GM19468 (cell line): ENCODE results near the gene COCH.
"Not testable (repeated sequence)": the region's sequence is repeated elsewhere in the genome, so short reads cannot be mapped to it uniquely, and the experiment has no call there.

Source experiments
- ATAC-seq: cut with Tn5 transposase; IDR thresholded peaks from one replicate; pipeline ENCODE4 v1.9.1; 2021; ENCODE audit warnings: mild to moderate bottlenecking, moderate library complexity, moderate number of reproducible peaks; ENCODE audit not compliant: unreplicated experiment; ENCODE audit errors: extremely low read depth

COCH gene

DNA sequence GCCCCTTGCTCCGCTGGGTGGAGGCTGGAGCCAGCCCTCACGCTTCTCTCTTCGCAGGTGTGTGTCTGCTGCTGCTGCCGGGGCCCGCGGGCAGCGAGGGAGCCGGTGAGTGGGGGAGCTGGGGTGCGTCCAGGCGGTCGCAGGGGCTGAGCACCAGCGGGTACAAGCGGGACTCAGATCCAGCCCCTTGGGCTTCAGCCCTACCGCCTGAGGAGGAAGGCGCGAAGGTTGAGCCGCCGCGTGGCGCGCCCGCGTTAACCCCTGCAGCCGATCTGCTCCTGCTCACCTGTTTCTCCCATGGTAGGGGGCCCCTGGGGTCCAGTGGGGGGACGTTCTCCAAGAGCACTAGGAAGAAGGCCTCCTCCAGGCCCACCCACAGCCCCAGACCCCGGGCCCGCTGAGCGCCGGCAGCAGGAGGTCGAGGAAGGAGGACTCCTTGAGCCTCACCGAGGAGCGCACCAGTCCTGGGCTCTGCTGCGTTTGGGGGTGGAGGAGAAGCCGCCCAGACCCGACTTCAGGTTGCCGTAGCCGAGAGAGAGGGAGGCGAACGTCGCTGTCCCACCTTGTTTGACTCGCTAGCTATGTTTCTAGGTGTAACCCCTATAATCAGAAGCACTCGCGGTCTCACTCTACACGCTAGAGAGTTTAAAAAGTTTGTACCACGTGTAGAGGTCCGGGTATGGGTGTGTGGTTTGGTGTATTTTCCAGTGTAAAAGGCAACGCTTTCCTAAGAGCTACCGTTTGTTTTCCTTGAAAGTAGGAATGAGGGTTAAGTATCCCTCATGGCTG, 834 bp downstream of the COCH start:
- no peak for ATAC-seq

DNA sequence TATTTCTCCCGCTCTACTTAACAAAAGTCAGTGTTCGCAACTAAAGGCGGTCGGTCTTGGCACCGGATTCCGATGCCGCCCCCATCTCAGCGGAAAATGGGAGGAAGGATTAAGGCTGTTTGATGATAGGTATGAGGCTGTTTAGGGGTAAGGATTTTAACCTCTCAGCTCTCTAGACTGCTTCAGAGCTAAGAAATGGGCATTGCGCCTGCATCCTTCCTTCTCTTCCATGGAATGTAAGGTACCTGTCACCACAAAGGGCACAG, 1.4 kb downstream of the COCH start:
- ATAC-seq: no peak

DNA sequence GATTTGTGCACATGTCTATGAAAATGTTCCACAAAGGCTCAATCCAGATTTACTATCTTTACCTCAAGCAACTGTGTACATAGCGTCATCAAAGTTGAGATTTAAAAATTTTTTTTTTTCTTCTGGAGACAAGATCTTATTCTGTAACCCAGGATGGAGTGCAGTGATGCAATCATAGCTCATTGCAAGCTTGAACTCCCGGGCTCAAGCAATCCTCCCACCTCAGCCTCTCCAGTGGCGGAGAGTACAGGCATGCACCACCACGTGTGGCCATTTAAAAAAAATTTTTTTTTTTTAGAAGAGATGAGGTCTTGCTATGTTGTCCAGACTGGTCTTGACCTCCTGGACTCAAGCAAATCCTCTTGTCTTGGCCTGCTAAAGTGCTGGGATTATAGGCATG, 2.3 kb downstream of the COCH start:
- no peak for ATAC-seq

GRCh38 chr14:30882431-30882830, 8.1 kb downstream of the COCH start:
- no peak for ATAC-seq

GRCh38 chr14:30883508-30884294, 9.3 kb downstream of the COCH start:
- ATAC-seq: no peak

DNA sequence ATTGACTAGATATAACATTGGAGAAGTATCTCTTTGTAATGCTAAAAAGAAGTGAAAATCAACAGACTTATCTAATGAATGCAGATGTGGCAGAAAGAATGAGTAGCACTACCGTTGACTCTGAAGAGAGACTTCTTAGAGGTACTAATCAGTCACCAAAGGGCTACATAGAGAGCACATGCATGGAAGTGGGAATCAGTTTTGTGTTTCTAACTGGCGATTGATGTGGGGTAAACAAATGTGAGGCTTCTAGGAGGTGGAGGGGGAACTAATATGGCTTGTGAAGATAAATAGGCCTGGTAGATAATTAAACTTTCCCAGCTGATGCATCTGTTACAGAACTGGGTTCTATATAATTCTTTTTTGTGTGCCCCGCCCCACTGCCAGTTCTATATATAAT, 10.5 kb downstream of the COCH start:
- no peak for ATAC-seq

- no peak for ATAC-seq
These were observed 11.7 kb downstream of the COCH start for GRCh38 chr14:30885840-30886740.

- no peak for ATAC-seq
These were observed 14.3 kb downstream of the COCH start for GRCh38 chr14:30888480-30889243.

DNA sequence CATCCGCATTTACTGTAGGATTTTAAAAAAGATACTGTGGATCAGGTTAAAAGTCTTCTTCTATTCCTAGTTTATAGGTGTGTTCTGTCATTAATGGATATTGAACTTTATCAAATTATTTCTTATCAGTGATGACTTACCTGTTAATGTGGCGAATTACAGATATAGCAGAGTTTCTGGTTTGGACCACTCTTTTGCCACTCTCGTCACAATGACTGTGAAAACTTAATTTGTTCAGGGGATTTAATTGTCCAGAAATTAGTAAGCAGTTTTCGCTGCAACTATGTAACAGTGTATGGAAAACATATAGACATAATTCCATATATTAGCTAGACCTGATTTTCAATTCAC, 14.9 kb downstream of the COCH start:
- ATAC-seq: no peak

DNA sequence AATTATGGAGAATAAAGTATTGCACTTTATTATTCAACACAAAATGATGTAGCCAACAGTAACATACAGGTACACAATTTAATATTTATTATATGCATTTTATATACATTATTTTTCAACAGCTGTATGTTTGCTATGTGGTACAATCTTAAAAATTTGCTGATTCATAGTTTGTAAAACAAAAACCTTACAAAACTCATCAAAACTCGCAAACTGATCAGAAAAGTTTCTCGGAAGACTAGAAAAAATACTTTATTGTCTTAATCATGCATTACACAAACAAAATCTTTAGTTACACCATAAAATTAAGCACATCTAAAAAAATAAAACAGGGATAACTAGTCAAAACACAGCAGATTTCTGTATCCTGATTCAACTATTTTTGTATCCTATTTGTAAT, 19.5 kb downstream of the COCH start:
- no peak for ATAC-seq

DNA sequence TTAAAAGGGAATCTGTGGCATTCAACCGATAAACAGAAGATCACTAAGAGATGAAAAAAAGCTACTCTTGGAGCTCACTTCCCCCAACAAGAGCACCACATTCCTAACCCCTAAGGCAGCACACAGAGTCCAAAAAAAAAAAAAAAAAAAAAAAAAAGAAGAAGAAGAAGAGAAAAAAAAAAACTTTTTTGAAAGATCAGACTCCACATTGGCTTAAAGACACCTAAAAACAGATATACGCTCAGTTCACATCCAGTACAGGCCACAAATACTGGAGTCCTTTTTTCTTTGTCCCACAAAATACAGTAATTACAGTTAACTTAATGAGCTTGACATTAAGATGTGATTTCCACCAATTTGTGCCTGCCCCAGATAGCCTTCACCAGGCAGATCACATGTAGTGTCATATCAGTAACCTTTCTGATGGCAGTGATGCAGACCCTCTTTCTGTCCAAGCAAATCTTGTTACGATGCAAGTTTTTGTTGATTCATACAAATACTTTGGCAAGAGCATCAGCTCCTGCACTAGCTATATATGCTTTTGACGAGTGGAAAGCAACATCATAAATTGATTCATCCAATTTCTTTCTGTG, 20.7 kb downstream of the COCH start:
- ATAC-seq: no peak

- no peak for ATAC-seq
These were observed 22.1 kb downstream of the COCH start for GRCh38 chr14:30896435-30896834.

GRCh38 chr14:30897121-30897520, 22.8 kb downstream of the COCH start:
- not testable (repeated sequence) for ATAC-seq

DNA sequence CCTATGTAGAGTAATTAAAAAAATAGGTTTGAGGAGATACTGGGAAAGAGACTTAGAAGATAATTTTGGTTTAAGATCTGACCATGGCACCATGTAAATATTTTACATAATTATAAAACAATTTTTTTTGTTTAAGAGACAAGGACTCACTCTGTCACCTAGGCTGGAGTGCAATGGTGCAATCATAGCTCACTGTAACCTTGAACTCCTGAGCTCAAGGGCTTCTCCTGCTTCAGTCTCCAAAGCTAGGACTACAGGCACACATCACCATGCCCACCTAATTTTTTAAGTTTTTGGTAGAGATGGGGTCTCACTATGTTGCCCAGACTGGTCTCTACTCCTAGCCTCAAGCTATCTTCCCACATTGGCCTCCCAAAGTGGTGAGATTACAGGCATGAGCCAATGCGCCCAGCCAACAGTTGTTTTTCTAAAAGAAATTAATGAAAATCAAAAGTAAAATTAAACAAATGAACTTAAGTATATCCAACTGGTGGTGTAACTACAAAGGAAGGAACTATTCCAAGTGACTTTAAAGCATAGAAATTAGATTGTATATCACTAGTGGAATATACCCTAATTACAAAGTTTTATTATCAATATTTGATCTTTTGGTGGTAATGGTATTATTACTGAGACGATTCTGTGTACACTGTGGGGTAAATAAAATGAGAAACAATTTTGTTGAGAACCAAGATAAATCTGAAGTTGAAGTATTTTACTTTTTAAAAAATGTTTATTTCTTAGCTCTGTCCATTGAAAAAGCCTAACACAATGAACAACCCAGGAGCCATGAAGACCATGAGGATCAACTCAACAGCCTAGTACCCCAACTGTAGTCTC, 29.1 kb downstream of the COCH start:
- ATAC-seq: no peak

GRCh38 chr14:30906752-30907658, 32.6 kb downstream of the COCH start:
- no peak for ATAC-seq

- no peak for ATAC-seq
These were observed 33.3 kb downstream of the COCH start for GRCh38 chr14:30907659-30908057.

DNA sequence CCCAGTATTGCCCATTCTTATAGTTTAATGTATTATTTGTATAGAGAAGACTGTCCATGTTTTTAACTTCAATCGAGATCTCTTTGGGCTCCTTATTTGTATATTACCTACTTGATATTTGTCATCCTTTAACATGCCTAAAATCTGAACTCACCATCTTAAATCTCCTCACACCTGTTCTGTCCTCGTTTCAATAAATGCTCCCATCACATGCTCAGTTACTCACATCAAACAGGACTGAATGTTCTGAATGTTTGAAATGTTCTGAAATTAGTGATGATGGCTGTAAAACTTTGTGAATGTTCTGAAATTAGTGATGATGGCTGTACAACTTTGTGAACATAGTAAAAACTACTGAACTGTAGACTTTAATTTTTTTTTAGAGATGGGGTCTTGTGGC, 34.5 kb downstream of the COCH start:
- no peak for ATAC-seq

GRCh38 chr14:30914812-30915211, 40.5 kb downstream of the COCH start:
- no peak for ATAC-seq
